Measurements from ENCODE around the gene SPATA46.

The SPATA46 gene

DNA sequence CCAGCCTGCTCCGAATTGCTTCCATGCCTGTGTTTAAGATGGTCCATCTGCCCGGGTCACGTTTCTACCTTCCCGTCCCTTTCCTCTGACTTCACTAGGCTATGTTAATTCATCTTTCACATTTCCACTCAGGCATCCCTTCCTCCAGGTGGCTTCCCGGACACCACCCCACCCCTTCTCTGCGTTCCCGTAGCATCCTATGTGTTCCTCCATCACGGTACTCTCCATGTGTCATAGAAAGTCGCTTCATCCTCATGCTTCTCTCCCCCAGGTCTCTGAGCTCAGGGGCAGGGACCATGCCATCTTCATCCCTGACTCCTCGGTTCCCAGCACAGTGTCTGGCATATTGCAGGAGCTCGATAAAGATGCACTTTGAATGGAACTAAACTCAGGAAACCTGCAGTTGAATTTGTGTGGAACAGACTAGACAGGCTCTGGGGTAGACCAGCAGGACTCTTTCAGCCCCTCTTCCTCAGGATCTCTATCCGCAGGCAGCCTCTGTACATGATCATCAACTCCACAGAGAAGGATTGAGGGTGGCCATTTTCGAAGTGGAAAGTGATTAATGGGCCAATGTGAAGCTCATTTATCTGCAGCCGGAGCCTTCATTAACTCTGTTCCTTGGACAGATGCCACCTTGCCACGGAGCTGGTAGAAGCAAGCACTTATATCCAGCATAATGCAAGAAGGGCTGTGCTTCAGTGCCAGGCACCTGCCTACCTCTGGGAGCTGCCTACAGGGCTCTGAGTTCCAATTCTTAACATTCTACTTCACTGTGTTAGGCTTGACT is 13.9 kb upstream of the SPATA46 start:
- DNase-seq (ENCODE audit: low spot score) = no peak

DNA sequence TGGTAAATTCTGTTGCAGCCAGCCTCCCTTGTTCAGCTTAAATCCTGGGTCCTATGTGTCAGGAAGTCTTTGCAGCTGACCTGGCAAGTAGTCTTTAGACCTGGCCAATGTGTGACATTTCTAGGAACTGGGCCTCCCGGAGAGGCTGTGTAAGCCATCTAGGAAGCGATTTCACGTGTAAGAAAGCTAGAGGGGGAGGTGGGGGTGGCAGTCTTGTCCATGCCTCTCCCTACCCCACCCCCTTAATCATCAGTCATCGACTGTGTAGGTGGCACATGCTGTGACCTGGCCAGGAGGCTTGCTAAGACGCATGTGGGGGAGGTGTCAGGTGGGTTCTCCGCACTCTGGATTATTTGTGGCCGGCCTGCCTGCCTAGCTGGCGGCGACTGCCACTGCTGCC is 13.3 kb upstream of the SPATA46 start:
- DNase-seq (ENCODE audit: low spot score) = no peak

GRCh38 chr1:162389021-162389818 is 12.6 kb upstream of the SPATA46 start:
- no peak for DNase-seq (ENCODE audit: low spot score)

GRCh38 chr1:162388615-162389014 is 12.0 kb upstream of the SPATA46 start:
- no peak for DNase-seq (ENCODE audit: low spot score)

DNA sequence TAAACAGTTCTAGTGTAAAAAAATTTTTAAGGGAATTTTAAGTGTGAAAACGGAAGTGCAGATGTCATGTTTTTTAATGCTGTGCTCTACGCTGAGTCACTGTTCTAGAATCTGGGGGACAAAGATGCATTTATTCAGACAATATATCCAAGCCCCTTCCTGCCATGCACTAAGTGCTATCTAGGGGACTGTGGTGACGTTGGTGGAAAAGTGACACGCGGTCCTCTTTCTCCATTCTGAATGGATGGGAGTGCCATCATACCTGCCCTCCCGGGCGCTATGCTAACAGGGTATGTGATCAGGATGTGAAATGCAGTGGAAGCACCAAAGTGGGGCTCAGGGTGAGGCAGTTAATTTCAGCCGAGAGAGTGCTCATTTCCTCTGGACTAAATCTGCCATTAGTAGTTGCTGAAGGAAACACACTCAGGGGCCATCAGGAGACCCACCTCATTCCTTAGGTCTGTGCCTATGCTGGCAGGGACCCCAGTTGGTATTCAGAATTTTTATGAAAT is 11.5 kb upstream of the SPATA46 start:
- no peak for DNase-seq (ENCODE audit: low spot score)

- DNase-seq (ENCODE audit: low spot score) = no peak
Measured at GRCh38 chr1:162387226-162388082, 10.8 kb upstream of the SPATA46 start.

- DNase-seq (ENCODE audit: low spot score) = no peak
Measured at GRCh38 chr1:162386292-162387225, 9.9 kb upstream of the SPATA46 start.

- no peak for DNase-seq (ENCODE audit: low spot score)
Measured at GRCh38 chr1:162385702-162386101, 9.0 kb upstream of the SPATA46 start.

DNA sequence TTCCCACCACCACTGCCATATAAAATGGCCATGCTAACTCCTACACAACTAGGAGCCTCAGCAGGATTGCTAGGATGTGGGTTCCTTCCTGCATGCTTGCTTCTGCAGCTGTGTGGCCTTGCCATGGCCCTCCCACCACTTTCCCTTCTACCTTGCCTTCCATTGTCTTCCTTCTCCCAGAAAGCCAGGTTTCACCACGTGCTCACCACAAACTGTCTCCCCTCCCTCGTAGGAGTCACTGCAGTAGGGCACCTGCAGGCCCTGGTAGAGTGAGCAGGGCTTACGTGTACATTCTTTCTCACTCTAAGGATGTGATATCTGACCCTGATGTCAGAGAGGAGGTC is 8.6 kb upstream of the SPATA46 start:
- DNase-seq (ENCODE audit: low spot score) = no peak

GRCh38 chr1:162384601-162385279 is 8.1 kb upstream of the SPATA46 start:
- no peak for DNase-seq (ENCODE audit: low spot score)

DNA sequence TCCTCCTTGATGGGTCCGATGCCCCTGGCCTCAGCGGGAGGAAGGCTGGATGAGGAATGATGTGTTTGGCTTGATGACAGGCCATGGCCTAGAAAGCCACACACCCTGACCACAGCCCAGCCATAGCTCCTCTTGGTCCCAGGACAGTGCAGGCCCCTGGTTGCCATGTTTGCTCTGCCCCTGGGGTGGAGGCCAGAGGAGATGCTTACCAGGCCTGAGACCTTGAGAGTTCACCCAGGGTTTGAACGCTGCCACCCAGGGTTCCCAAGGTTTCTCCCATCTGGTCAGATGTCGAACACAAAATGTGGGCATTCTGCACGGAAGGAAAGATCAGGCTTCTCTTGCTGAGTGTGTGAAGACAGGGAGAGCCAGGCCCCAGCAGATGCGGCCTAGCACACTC is 7.5 kb upstream of the SPATA46 start:
- no peak for DNase-seq (ENCODE audit: low spot score)

DNA sequence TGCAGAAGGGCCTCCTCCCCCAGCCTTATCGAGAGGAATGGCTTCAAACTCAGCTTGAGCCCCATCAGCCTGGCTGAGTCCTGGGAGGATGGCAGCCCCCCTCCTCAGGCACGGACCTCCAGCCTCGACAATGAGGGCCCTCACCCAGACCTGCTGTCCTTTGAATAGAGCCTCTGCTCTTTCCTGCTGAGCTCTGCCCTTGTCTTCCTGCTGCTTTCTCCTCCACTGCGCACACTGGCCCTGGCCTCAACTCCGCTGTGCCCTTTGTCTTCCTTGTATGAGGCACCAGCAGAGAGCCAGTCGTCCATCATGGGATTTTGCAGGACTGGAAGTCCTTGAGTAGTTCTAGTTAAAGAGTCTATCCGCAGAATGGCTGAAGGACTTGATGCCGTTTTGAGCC is 6.9 kb upstream of the SPATA46 start:
- no peak for DNase-seq (ENCODE audit: low spot score)

GRCh38 chr1:162383091-162383490 is 6.4 kb upstream of the SPATA46 start:
- DNase-seq (ENCODE audit: low spot score) = no peak

GRCh38 chr1:162381941-162382750 is 5.5 kb upstream of the SPATA46 start:
- DNase-seq (ENCODE audit: low spot score) = no peak

DNA sequence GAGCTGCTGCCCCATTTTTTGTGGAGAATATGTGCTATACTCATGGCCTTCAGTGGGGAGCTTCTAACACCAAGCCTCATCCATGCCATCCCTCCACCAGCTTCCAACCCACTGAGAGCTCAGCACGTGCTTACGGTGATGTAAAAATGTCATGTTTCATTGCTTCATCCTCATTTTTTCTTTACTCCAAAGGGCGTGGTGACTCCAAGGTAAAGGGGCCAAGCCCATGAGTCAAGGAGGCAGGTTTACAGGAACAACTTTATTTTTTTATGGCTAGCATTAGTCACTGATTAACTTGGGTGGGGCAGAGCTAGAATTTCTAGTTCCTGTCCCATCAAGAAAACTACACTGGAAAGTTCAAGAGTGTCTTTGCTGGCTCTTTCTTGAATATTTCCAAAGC is 4.7 kb upstream of the SPATA46 start, which contains the start of gene C1orf226:
TSS of gene C1orf226 (plus strand) at position 346 of the 400 bp plus-strand sequence. CDS start 174 bp downstream, outside the sequence.
- DNase-seq (ENCODE audit: low spot score) = no peak

DNA sequence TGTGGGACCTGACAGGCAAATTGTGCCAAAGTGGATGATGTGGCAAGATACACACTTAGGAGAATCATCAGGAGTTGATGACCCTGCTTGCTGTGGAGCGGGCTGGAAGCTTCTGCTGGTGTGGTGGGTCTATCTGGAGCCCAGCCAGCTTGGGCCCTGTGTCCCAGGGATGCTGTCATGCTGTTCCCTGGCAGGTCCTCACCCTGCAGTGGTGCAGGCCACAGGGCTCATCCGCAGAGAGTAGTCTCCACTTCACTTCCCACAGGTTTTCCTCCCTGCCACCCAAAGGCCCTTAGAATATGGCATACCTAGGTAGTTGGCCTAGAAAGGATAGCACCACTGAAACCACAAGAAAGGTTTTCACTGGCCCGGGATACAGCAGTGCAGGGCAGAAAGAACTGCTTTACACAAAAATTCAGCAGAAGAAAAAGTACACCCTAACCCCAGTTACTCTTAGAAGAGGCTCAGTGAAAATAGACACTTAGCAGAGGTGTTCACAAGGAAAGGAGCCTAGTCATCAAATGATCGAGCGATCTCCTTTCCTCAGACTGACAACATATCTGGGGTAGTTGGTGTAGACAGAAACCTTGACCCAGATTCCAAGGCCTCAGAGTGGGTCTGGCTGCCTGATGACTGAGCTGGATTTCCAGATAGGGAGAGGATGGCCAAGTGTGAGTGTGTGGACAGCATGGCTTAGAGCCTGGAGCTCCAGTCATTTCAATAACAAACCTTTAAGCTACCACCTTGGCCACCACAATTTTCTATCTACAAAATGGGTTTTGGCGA is 3.6 kb upstream of the SPATA46 start:
- DNase-seq (ENCODE audit: low spot score) = no peak

GRCh38 chr1:162375463-162375862 is 1.2 kb downstream of the SPATA46 start:
- DNase-seq (ENCODE audit: low spot score) = no peak

DNA sequence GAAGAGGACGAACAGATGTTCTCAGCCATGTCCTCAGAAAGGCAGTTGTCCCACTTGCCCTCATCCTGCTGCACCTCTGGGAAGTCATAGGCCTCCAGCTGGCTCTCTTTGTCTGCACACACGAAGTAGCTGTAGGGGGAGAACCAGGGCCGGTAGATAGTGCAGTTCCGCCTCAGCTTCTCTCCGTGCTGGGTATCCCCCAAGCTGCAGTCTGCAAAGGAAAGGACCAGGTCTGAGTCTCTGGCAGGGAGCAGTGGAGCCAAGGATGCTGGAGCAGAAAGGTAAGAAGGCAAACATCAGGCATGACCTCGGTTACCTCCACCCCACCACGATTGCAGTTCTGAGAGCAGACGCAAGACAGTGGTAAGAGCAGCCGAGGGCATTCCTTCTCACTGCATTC is 2.2 kb downstream of the SPATA46 start:
- no peak for DNase-seq (ENCODE audit: low spot score)
